Iris pigment epithelial cell (primary cell): ENCODE data around the gene DMAC2L.
"Not testable (repeated sequence)": the region's sequence is repeated elsewhere in the genome, so short reads cannot be mapped to it uniquely, and the experiment has no call there.

Experiments
- DNase-seq: peaks from one replicate; pipeline ENCODE4 v3.0.0-alpha.2; 2011; ENCODE audit warnings: low read depth

DMAC2L gene

GRCh38 chr14:50311972-50312733 is at the start of gene DMAC2L, which contains the start of gene L2HGDH:
TSS of gene DMAC2L (plus strand) at chr14:50312324. CDS start at chr14:50321488, 9,164 bp downstream.
TSS of gene L2HGDH (minus strand) at chr14:50312229. CDS start at chr14:50312150, 79 bp downstream.
- peak; percentile 92 for DNase-seq

- no peak for DNase-seq
Observed at GRCh38 chr14:50262865-50263264, 49.3 kb upstream of the DMAC2L start.

GRCh38 chr14:50263321-50263720 is 48.8 kb upstream of the DMAC2L start:
- no peak for DNase-seq

GRCh38 chr14:50265029-50265428 is 47.1 kb upstream of the DMAC2L start:
- DNase-seq, result no peak

- no peak for DNase-seq
Observed at GRCh38 chr14:50270932-50271331, 41.2 kb upstream of the DMAC2L start.

- DNase-seq, result no peak
Observed at GRCh38 chr14:50272498-50272897, 39.6 kb upstream of the DMAC2L start.

- no peak for DNase-seq
Observed at GRCh38 chr14:50285861-50286260, 26.3 kb upstream of the DMAC2L start.

GRCh38 chr14:50288146-50288545 is 24.0 kb upstream of the DMAC2L start:
- DNase-seq, result no peak

GRCh38 chr14:50290306-50290705 is 21.8 kb upstream of the DMAC2L start:
- DNase-seq, result no peak

- no peak for DNase-seq
Observed at GRCh38 chr14:50299585-50299984, 12.5 kb upstream of the DMAC2L start.

- peak; percentile 15 for DNase-seq
Observed at GRCh38 chr14:50301914-50302313, 10.2 kb upstream of the DMAC2L start.

GRCh38 chr14:50303744-50304471 is 8.2 kb upstream of the DMAC2L start:
- peak; percentile 80 for DNase-seq

GRCh38 chr14:50308363-50308915 is 3.7 kb upstream of the DMAC2L start:
- DNase-seq, result peak; percentile 39

GRCh38 chr14:50310445-50310844 is 1.7 kb upstream of the DMAC2L start:
- DNase-seq, result no peak

GRCh38 chr14:50311337-50311971 is 670 bp upstream of the DMAC2L start:
- no peak for DNase-seq

GRCh38 chr14:50312734-50313054 is 570 bp downstream of the DMAC2L start:
- peak; percentile 57 for DNase-seq

- DNase-seq, result not testable (repeated sequence)
Observed at GRCh38 chr14:50314098-50314497, 2.0 kb downstream of the DMAC2L start.

- DNase-seq, result peak; percentile 58
Observed at GRCh38 chr14:50318031-50318626, 6.0 kb downstream of the DMAC2L start.

- peak; percentile 72 for DNase-seq
Observed at GRCh38 chr14:50319293-50319692, 7.2 kb downstream of the DMAC2L start.

- DNase-seq, result peak; percentile 26
Observed at GRCh38 chr14:50319721-50320120, 7.6 kb downstream of the DMAC2L start.

GRCh38 chr14:50320283-50320682 is 8.2 kb downstream of the DMAC2L start:
- DNase-seq, result peak; percentile 84

GRCh38 chr14:50321009-50321660 is 9.0 kb downstream of the DMAC2L start:
- peak; percentile 99 for DNase-seq
